H1 (cell line): Measurements from ENCODE around the gene SPINK1. TPM values are rescaled to one million over a fixed set of nuclear protein-coding genes. Genes with fewer than 3 reads are reported as not detected.
"Not testable (repeated sequence)": the region's sequence is repeated elsewhere in the genome, so short reads cannot be mapped to it uniquely, and the experiment has no call there.

Experiments
- CTCF ChIA-PET: fragments of 300-600 bp; sonication (Branson Sonifier 250); formaldehyde crosslinking; loops from one replicate; lab custom pipeline; 2021; ENCODE audit not compliant: partially characterized antibody; lab: Charles Lee
- POLR2A ChIA-PET: fragments of 300-600 bp; sonication (Branson Sonifier 250); formaldehyde crosslinking; loops from one replicate; lab custom pipeline; 2021; ENCODE audit warnings: inconsistent platforms; ENCODE audit not compliant: partially characterized antibody; lab: Charles Lee
- DNase-seq, 2 experiments: peaks; one replicate each; pipeline versions ENCODE4 v3.0.0 to v3.0.0-alpha.2; 2010 to 2022; ENCODE audit warnings: low spot score in 2 of 2, low read depth in 1 of 2, mixed read lengths in 1 of 2
- FAIRE-seq: peaks from 2 replicates; lab custom pipeline; 2011; peaks lifted over from hg19 to GRCh38; lab: Jason Lieb, UNC
- H2AFZ ChIP-seq: 2 replicates; pipeline ENCODE4 v1.8.1; 2012; ENCODE audit warnings: low read length, inconsistent platforms
- H2AK5ac ChIP-seq: 2 replicates; pipeline ENCODE4 v1.6.1; 2013; ENCODE audit warnings: low read depth, low read length
- H2BK120ac ChIP-seq: replicated peaks from 2 replicates; pipeline ENCODE3; 2013; ENCODE audit warnings: low read depth, low read length, inconsistent platforms
- H2BK12ac ChIP-seq: 2 replicates; pipeline ENCODE4 v1.6.1; 2013; ENCODE audit warnings: low read depth, low read length
- H2BK15ac ChIP-seq: 2 replicates; pipeline ENCODE4 v1.6.1; 2013; ENCODE audit warnings: low read length
- H2BK20ac ChIP-seq: 2 replicates; pipeline ENCODE4 v1.6.1; 2013; ENCODE audit warnings: low read length
- H2BK5ac ChIP-seq: 2 replicates; pipeline ENCODE4 v1.6.1; 2013; ENCODE audit warnings: low read depth, low read length
- H3K14ac ChIP-seq: 2 replicates; pipeline ENCODE4 v1.6.1; 2013; ENCODE audit warnings: inconsistent platforms; ENCODE audit not compliant: insufficient read length
- H3K18ac ChIP-seq: 2 replicates; pipeline ENCODE4 v1.6.1; 2013; ENCODE audit warnings: low read length; ENCODE audit errors: extremely low read depth
- H3K23ac ChIP-seq: 2 replicates; pipeline ENCODE4 v1.6.1; 2013; ENCODE audit warnings: inconsistent platforms; ENCODE audit not compliant: insufficient read length
- H3K23me2 ChIP-seq: 2 replicates; pipeline ENCODE4 v1.6.1; 2013; ENCODE audit warnings: low read depth, low read length
- H3K27ac ChIP-seq: 2 replicates; pipeline ENCODE4 v1.6.1; 2011; ENCODE audit warnings: low read depth, low read length, inconsistent platforms
- H3K27me3 ChIP-seq, 4 experiments: replicated peaks in 1 of 4; 1 replicate in 1 of 4; 2 replicates in 3 of 4; pipeline versions ENCODE4 v1.6.1 to v1.8.1; 2011 to 2013; ENCODE audit warnings: low read length in 3 of 4, mild to moderate bottlenecking in 3 of 4, inconsistent platforms in 2 of 4, mixed read lengths in 2 of 4, moderate library complexity in 1 of 4; ENCODE audit not compliant: control insufficient read depth in 3 of 4, insufficient read depth in 3 of 4; ENCODE audit errors: extremely low read depth in 1 of 4
- H3K36me3 ChIP-seq, 4 experiments: 2 replicates each; pipeline versions ENCODE4 v1.6.1 to v1.8.1; 2011 to 2013; ENCODE audit warnings: mild to moderate bottlenecking in 4 of 4, low read length in 3 of 4, moderate library complexity in 2 of 4, control low read depth in 1 of 4, inconsistent platforms in 1 of 4; ENCODE audit not compliant: insufficient read depth in 4 of 4, control insufficient read depth in 2 of 4
- H3K4ac ChIP-seq: replicated peaks from 2 replicates; pipeline ENCODE3; 2013; ENCODE audit warnings: low read length, low read depth, mixed read lengths, inconsistent platforms; ENCODE audit not compliant: insufficient read length
- H3K4me1 ChIP-seq, 4 experiments: replicated peaks in 1 of 4; 1 replicate in 1 of 4; 2 replicates in 3 of 4; pipeline versions ENCODE4 v1.6.1 to v1.8.1; 2011 to 2013; ENCODE audit warnings: low read length in 3 of 4, inconsistent platforms in 2 of 4, mixed read lengths in 1 of 4; ENCODE audit not compliant: insufficient read depth in 4 of 4, control insufficient read depth in 3 of 4
- H3K4me2 ChIP-seq, 2 experiments: 2 replicates each; pipeline versions ENCODE4 v1.6.1 to v1.8.1; 2011 to 2013; ENCODE audit warnings: low read depth in 2 of 2, low read length in 2 of 2, control low read depth in 1 of 2, inconsistent platforms in 1 of 2, mild to moderate bottlenecking in 1 of 2; ENCODE audit not compliant: insufficient read depth in 1 of 2
- H3K4me3 ChIP-seq, 4 experiments: fragments of 200-600, 300-600 bp in 1 of 4; sonication (generic), shearing (Covaris generic), sonication (Bioruptor Twin) in 1 of 4; 2 replicates each; pipeline versions ENCODE4 v1.5.1 to v1.8.1; 2011 to 2016; ENCODE audit warnings: low read length in 4 of 4, low read depth in 3 of 4, control low read depth in 2 of 4, inconsistent platforms in 2 of 4, mild to moderate bottlenecking in 2 of 4, mixed read lengths in 1 of 4, moderate library complexity in 1 of 4; ENCODE audit not compliant: insufficient read depth in 2 of 4; ENCODE audit errors: extremely low read depth in 1 of 4
- H3K56ac ChIP-seq: replicated peaks from 2 replicates; pipeline ENCODE3; 2013; ENCODE audit warnings: low read depth, mild to moderate bottlenecking, mixed read lengths, low read length, inconsistent platforms; ENCODE audit not compliant: insufficient read length
- H3K79me1 ChIP-seq: 2 replicates; pipeline ENCODE4 v1.6.1; 2013; ENCODE audit warnings: low read depth, low read length, control low read depth
- H3K79me2 ChIP-seq, 2 experiments: 2 replicates each; pipeline versions ENCODE4 v1.6.1 to v1.8.1; 2012 to 2013; ENCODE audit warnings: low read length in 2 of 2, mild to moderate bottlenecking in 2 of 2, inconsistent platforms in 1 of 2; ENCODE audit not compliant: insufficient read depth in 2 of 2, control insufficient read depth in 1 of 2
- H3K9ac ChIP-seq, 4 experiments: replicated peaks in 1 of 4; 1 replicate in 1 of 4; 2 replicates in 3 of 4; pipeline versions ENCODE4 v1.6.1 to v1.8.1; 2011 to 2013; ENCODE audit warnings: low read depth in 3 of 4, low read length in 3 of 4, control low read depth in 2 of 4, mild to moderate bottlenecking in 2 of 4, moderate library complexity in 2 of 4, inconsistent platforms in 1 of 4; ENCODE audit errors: extremely low read depth in 1 of 4
- H3K9me3 ChIP-seq, 2 experiments: 2 replicates each; pipeline versions ENCODE4 v1.6.1 to v1.8.1; 2012 to 2013; ENCODE audit warnings: mild to moderate bottlenecking in 2 of 2, moderate library complexity in 2 of 2, control low read depth in 1 of 2, inconsistent platforms in 1 of 2, low read depth in 1 of 2, low read length in 1 of 2, mixed read lengths in 1 of 2; ENCODE audit not compliant: insufficient read depth in 2 of 2
- H4K20me1 ChIP-seq, 2 experiments: replicated peaks in 1 of 2; 2 replicates each; pipeline versions ENCODE3 to v1.8.1; 2011 to 2013; ENCODE audit warnings: inconsistent platforms in 2 of 2, low read length in 2 of 2, mild to moderate bottlenecking in 1 of 2; ENCODE audit not compliant: insufficient read depth in 2 of 2, control insufficient read depth in 1 of 2
- H4K5ac ChIP-seq: 2 replicates; pipeline ENCODE4 v1.6.1; 2013; ENCODE audit warnings: low read length, low read depth, mixed read lengths, inconsistent platforms; ENCODE audit not compliant: insufficient read length
- H4K8ac ChIP-seq: 2 replicates; pipeline ENCODE4 v1.8.0; 2013; ENCODE audit warnings: mild to moderate bottlenecking, moderate library complexity, low read length, inconsistent platforms; ENCODE audit not compliant: insufficient read depth; ENCODE audit errors: extremely low read depth
- H4K91ac ChIP-seq: replicated peaks from 2 replicates; pipeline ENCODE3; 2013; ENCODE audit warnings: low read length, mixed read lengths, inconsistent platforms; ENCODE audit not compliant: insufficient read length
- CHD1 ChIP-seq: IDR thresholded peaks from 2 replicates; pipeline ENCODE4 v1.6.1; 2012; ENCODE audit warnings: low read depth, low read length, improper control_type of control experiment
- POLR2A ChIP-seq, 2 experiments: IDR thresholded peaks; 1 replicate in 1 of 2; 2 replicates in 1 of 2; pipeline ENCODE4 v1.6.1; 2011; ENCODE audit warnings: low read depth in 2 of 2, low read length in 2 of 2, mild to moderate bottlenecking in 2 of 2; ENCODE audit errors: control extremely low read depth in 1 of 2
- POLR2AphosphoS5 ChIP-seq: IDR thresholded peaks from 2 replicates; pipeline ENCODE4 v1.6.1; 2011; ENCODE audit warnings: low read depth, low read length
- TAF7 ChIP-seq: optimal IDR thresholded peaks from 2 replicates; pipeline ENCODE3; 2011; ENCODE audit warnings: low read depth, mild to moderate bottlenecking, inconsistent platforms, low read length, moderate library complexity, borderline replicate concordance
- WGBS, 2 experiments: shearing (Covaris generic) in 1 of 2; methylation state at CpG; one replicate each; pipeline versions ENCODE4 v1.1.6 to v1.1.7; 2013 to 2015; ENCODE audit warnings: low lambda C conversion rate in 2 of 2, mixed read lengths in 2 of 2, inconsistent platforms in 1 of 2, low coverage in 1 of 2, missing lambda C conversion rate in 1 of 2; ENCODE audit not compliant: insufficient replicate concordance in 2 of 2, insufficient coverage in 1 of 2, insufficient read length in 1 of 2; ENCODE audit errors: extremely low coverage in 1 of 2, missing lambda C conversion rate in 1 of 2; 5-methylcytosine and 5-hydroxymethylcytosine counted together
- polyA plus RNA-seq, 7 experiments: library from polyadenylated mRNA; depleted of rRNA in 3 of 7; stranded (reverse) in 5 of 7; unstranded in 2 of 7; fragments of >200 nt in 5 of 7; fragments of 200-250 nt in 2 of 7; gene quantifications; 1 replicate in 5 of 7; 2 replicates in 1 of 7; 4 replicates in 1 of 7; pipeline versions ENCODE4 v1.2.1 to v1.2.3, GENCODE V29; 2011 to 2013; ENCODE audit warnings: missing spikeins in 2 of 7, mixed read lengths in 2 of 7
- total RNA-seq: library from RNA; stranded (reverse); fragmentation: NEBNext Ultra II Directional; extraction: Animal tissue kit (Norgen Biotek cat#: 25700); gene quantifications from 2 replicates; pipeline ENCODE4 v1.2.1, GENCODE V29; 2021

Gene SPINK1
- total and polyA plus RNA-seq, 2 of the 8 experiments (the other 6 are each of a cell fraction or from before 2014, with no cell fraction given): 0.48 to 1.3 TPM

GRCh38 chr5:147871980-147872549, 40.6 kb upstream of the SPINK1 start:
- H3K4me1 ChIP-seq: peaks cover 16 to 27% (median 22%) of the 10 kb centered on the region in 4 experiments
- not testable (repeated sequence) for H4K20me1 ChIP-seq, H3K79me1 ChIP-seq, H3K4ac ChIP-seq, H2AK5ac ChIP-seq, H2BK15ac ChIP-seq, H2BK20ac ChIP-seq, H3K9me3 ChIP-seq, H3K23me2 ChIP-seq, H3K23ac ChIP-seq, H3K14ac ChIP-seq, H4K8ac ChIP-seq, H4K91ac ChIP-seq, H3K56ac ChIP-seq, H3K27me3 ChIP-seq, H2BK12ac ChIP-seq, H2AFZ ChIP-seq, FAIRE-seq, DNase-seq
- peak overlapping the region; percentile 58 to 91 for H3K4me2 ChIP-seq
- peaks cover 18 to 62% of the 10 kb centered on the region in 2 experiments; a peak in 3 of 4 replicates for H3K79me2 ChIP-seq
- 12% methylated on average over 18 of the region's 18 CpGs; no CpG with 5 or more reads in 1 of the 2 experiments for WGBS, 2 experiments
- peak overlapping the region; percentile 96 for H3K18ac ChIP-seq
- ChIA-PET POLR2A (interaction anchor here (0.6 to 26.7 kb wide), 11 partner anchors 12 to 307 kb away, joined by 3 to 730 read pairs (median 3); partner anchors contain the start of gene SCGB3A2), CTCF (interaction anchor here (1.1 kb wide), 1 partner anchor 8 kb away, joined by 3 read pairs; no protein-coding TSS in a partner anchor)
- H4K5ac ChIP-seq: peak overlapping the region; percentile 67
- peak; percentile 57 for TF ChIP-seq TAF7
- peak; percentile 68; the same call in 1 of the 2 replicates for TF ChIP-seq CHD1
- peak; percentile 16 to 52 for TF ChIP-seq POLR2A (IDR thresholded peaks at IDR 0.05; ENCODE audit: control extremely low read depth in 1 of 2, low read depth in 2 of 2, low read length in 2 of 2)
- peak; percentile 83 for TF ChIP-seq POLR2AphosphoS5
- peaks cover 2 to 44% (median 17%) of the 10 kb centered on the region in 4 experiments; a peak in 5 of 8 replicates for H3K36me3 ChIP-seq
- H2BK5ac ChIP-seq: peak overlapping the region; percentile 83
- peak overlapping the region; percentile 83 to 96 (median 89) for H3K4me3 ChIP-seq
- peak overlapping the region; percentile 55 for H2BK120ac ChIP-seq
- H3K9ac ChIP-seq: peak overlapping the region; percentile 77 to 97 (median 88)
- H3K27ac ChIP-seq: peak overlapping the region; percentile 87
